ENCODE measurements around the gene ATP5MC3. TPM values are rescaled to one million over a fixed set of nuclear protein-coding genes. Genes with fewer than 3 reads are reported as not detected.
"Not testable (repeated sequence)": the region's sequence is repeated elsewhere in the genome, so short reads cannot be mapped to it uniquely, and the experiment has no call there.

Gene ATP5MC3
- 814 TPM for total RNA-seq
- long read RNA-seq, full-length matches to known transcripts = 474 of 492 reads
- long read RNA-seq, partial matches to known transcripts = 11 of 492 reads
- long read RNA-seq, other reads (novel, unspliced or antisense) = 7 of 492 reads

DNA sequence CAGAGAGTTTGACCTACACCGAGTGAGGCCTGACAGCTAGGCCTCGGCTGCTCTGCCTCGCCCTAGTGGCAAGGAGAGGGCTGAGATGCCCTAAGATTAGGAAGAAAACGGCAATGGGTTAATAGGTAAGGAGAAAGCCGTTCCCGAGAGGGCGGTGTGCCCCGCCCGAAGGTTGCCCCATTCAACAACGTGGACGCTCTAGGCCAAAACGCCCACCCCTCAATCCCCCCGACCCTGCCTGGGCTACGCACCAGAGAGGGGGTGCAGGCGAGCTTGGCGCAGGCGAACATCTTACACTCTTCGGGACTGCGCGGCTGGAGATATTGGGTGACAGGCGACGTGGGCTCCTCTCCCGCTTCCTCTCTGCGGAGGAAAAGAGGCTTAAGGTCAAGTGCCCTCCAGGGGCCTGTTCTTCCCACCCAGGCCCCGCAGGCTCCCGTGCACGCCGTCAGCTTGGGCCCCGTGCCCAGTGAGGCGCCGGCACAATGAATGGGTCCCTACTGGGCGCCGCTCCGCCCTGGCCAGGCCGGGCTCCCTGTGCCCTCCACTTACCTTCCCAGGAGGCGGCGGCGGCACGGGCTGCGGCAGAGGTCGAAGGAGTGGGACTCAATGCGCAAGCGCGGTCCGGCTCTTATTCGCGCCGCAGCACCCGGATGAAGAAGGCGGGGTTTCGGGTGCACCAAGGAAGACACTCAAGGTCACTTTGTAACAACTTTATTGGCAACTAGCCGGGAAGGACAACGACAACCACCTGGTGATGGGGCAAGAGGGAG is at the start of gene ATP5MC3:
Gene ATP5MC3 (minus strand): TSS at position 607 of the 773 bp plus-strand sequence. CDS start 317 bp downstream, at position 290.
- DNase-seq (ENCODE audit: low spot score) = peak; percentile 96
- intact Hi-C loops (cut with DNase I) = loop anchor here (1.0 to 10.0 kb wide), 3 partner anchors 13 to 146 kb away; partner anchors contain the start of gene ATF2

GRCh38 chr2:175228601-175229000 is 47.1 kb upstream of the ATP5MC3 start:
- intact Hi-C loops (cut with DNase I); DNase-seq (ENCODE audit: low spot score): not testable (repeated sequence)

DNA sequence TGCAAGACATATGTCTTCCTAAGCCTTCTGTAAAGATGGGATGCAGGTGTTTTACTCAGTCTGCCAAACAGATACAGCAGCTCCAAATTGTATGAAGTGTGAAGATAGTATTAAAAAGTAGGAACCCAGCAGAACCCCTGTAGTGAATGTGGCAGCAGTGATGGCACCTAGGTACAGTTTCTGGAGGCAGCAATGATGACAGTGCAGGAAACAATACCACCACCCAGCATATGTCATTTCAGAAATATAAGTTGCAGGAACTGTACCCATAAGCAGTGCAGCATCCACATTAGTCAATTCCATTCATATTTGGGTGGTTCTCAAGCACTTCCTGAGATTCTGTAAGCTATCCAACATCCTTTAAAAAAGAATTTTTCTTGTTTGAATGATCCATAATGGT is 46.7 kb upstream of the ATP5MC3 start:
- intact Hi-C loops (cut with DNase I) = no loop called here
- DNase-seq (ENCODE audit: low spot score) = no peak

DNA sequence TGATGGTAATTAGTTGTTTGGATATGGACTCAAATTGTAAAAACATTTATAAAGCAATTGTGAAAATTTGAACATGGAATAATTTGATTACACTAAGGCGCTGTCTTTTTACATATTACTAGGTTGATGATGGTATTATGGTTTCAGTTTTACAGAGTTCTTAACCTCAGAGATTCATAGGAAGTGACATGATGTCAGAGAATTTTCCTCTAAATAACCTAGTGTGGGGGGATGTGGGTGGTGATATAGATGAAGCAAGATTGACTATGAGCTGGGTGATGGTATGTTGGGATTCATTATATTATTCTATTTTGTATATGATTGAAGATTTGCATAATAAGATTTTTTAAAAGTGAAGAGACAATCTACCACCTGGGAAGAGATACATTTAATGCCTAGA is 45.9 kb upstream of the ATP5MC3 start:
- DNase-seq (ENCODE audit: low spot score) = no peak
- intact Hi-C loops (cut with DNase I) = no loop called here

GRCh38 chr2:175220075-175220474 is 38.6 kb upstream of the ATP5MC3 start:
- intact Hi-C loops (cut with DNase I) = no loop called here
- no peak for DNase-seq (ENCODE audit: low spot score)

DNA sequence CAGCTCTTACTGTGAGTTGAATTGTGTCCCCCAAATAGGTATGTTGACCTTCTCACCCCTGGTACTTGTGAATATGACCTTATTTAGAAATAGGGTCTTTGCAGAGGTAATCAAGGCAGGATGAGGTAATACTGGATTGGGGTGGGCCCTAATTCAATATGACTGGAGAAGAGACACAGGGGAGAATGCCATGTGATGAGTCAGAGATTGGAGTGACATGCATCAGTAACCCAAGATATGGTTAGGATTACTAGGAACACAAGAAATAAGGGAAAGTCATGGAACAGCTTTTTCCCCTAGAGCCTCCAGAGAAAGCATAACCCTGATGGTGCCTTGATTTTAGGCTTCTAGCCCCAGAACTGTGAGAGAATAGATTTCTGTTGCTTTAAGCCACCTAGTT is 37.0 kb upstream of the ATP5MC3 start:
- intact Hi-C loops (cut with DNase I) = no loop called here

GRCh38 chr2:175207741-175208438 is 26.4 kb upstream of the ATP5MC3 start:
- no peak for DNase-seq (ENCODE audit: low spot score)
- intact Hi-C loops (cut with DNase I) = no loop called here

More for the DNA sequence above, 37.0 kb upstream of the ATP5MC3 start:
- DNase-seq (ENCODE audit: low spot score) = no peak

- intact Hi-C loops (cut with DNase I) = no loop called here
- DNase-seq (ENCODE audit: low spot score) = no peak
These were observed 25.4 kb upstream of the ATP5MC3 start for GRCh38 chr2:175206866-175207265.

- intact Hi-C loops (cut with DNase I) = no loop called here
These were observed 24.0 kb upstream of the ATP5MC3 start for GRCh38 chr2:175205523-175205922.

GRCh38 chr2:175203621-175204496 is 22.3 kb upstream of the ATP5MC3 start:
- intact Hi-C loops (cut with DNase I) = loop anchor here (5.0 kb wide), 1 partner anchor 78 kb away; no protein-coding TSS in a partner anchor
- DNase-seq (ENCODE audit: low spot score) = no peak

More at GRCh38 chr2:175205523-175205922, 24.0 kb upstream of the ATP5MC3 start:
- no peak for DNase-seq (ENCODE audit: low spot score)

- no peak for DNase-seq (ENCODE audit: low spot score)
- intact Hi-C loops (cut with DNase I) = no loop called here
These were observed 13.5 kb upstream of the ATP5MC3 start for GRCh38 chr2:175195012-175195411.

GRCh38 chr2:175188761-175189160 is 7.3 kb upstream of the ATP5MC3 start:
- DNase-seq (ENCODE audit: low spot score) = no peak
- intact Hi-C loops (cut with DNase I) = loop anchor here (10.0 kb wide), 1 partner anchor 154 kb away; no protein-coding TSS in a partner anchor

GRCh38 chr2:175187378-175187777 is 5.9 kb upstream of the ATP5MC3 start:
- no peak for DNase-seq (ENCODE audit: low spot score)
- intact Hi-C loops (cut with DNase I) = loop anchor here (10.0 kb wide), 1 partner anchor 153 kb away; no protein-coding TSS in a partner anchor

DNA sequence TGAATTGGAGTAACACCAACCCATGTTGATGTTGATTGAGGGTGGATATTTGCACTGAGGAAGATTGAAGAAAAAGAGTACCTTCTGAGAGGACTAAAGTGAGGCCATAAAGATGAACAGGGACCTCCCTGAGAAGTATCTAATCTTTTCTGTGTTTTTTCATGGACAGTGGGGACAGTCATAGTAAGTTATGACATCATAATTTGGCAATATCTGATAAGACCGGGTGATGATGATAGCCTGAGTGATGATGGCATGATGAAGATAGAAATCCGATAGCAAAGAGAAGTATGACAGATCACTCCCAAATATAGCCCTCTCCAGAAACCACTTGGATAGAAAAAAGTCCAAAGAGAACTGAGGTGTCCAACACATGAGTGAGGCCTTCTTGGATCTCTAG is 2.2 kb upstream of the ATP5MC3 start:
- no peak for DNase-seq (ENCODE audit: low spot score)
- intact Hi-C loops (cut with DNase I) = loop anchor here (5.0 to 10.0 kb wide), 2 partner anchors 71 to 149 kb away; no protein-coding TSS in a partner anchor

DNA sequence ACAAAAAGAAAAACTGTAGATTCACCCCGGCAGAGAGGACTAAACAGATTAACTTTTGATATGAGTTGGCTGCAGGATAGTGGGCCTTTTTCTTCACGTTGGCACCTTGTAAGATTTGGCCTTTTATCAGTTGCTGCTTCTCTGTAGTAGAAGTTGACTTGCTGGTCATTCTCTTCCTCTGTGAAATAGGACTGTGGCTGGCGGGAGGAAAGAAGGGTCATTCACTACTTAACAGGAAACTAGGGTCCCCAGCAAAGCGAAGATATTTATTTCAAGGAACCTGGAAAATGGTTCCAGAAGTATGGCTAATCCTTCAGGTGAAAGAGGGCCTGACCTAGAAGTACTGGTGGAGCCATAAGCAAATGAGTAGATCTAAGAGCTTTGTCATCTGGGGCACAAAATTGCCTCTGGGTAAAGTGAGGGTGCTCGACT is 383 bp upstream of the ATP5MC3 start:
- intact Hi-C loops (cut with DNase I) = loop anchor here (1.0 to 10.0 kb wide), 3 partner anchors 14 to 147 kb away; partner anchors contain the start of gene ATF2
- DNase-seq (ENCODE audit: low spot score) = no peak

- peak; percentile 79 for DNase-seq (ENCODE audit: low spot score)
- intact Hi-C loops (cut with DNase I) = loop anchor here (1.0 to 10.0 kb wide), 3 partner anchors 12 to 146 kb away; partner anchors contain the start of gene ATF2
These were observed 808 bp downstream of the ATP5MC3 start for GRCh38 chr2:175180701-175181103.

GRCh38 chr2:175176624-175177023 is 4.9 kb downstream of the ATP5MC3 start:
- intact Hi-C loops (cut with DNase I) = no loop called here
- no peak for DNase-seq (ENCODE audit: low spot score)

GRCh38 chr2:175175896-175176295 is 5.6 kb downstream of the ATP5MC3 start:
- intact Hi-C loops (cut with DNase I) = no loop called here

DNA sequence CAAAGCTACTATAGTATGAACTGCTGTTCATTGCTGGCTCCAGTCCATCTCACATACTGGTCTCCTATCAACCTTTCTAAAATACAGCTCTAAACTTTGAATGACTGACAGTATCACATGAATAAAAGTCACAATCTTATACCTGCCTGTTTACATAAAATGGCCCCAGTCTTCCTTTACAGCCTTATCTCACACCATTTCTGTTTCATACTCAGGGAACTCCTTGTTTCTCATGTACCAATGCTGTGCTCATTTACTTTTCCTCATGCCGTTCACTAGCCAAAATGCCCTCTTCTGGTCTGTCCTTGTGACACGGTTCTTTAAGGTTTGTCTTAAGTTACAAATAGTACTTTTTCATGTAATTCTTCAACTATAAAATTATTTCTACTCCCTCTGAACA is 6.2 kb downstream of the ATP5MC3 start:
- no peak for DNase-seq (ENCODE audit: low spot score)
- intact Hi-C loops (cut with DNase I) = no loop called here

More at GRCh38 chr2:175175896-175176295, 5.6 kb downstream of the ATP5MC3 start:
- no peak for DNase-seq (ENCODE audit: low spot score)

All from cardiac septum (tissue), 1 donor.